Measurements from ENCODE around the gene CFAP157.

- TF ChIP-seq CTCF (conservative IDR thresholded peaks at IDR 0.05), result no peak
- TF ChIP-seq EZH2 (IDR thresholded peaks at IDR 0.05; ENCODE audit: low read depth), result no peak
These were observed 35.8 kb downstream of the CFAP157 start for GRCh38 chr9:127742435-127743088.
